Activated CD4-positive, CD25-positive, alpha-beta regulatory T cell (primary cell): ENCODE results near the gene MPZ.
"Not testable (repeated sequence)": the region's sequence is repeated elsewhere in the genome, so short reads cannot be mapped to it uniquely, and the experiment has no call there.

Experiments
- DNase-seq, 4 experiments: peaks; one replicate each; lab custom pipeline; 2025; lab: John Stamatoyannopoulos, UW

Gene MPZ

DNA sequence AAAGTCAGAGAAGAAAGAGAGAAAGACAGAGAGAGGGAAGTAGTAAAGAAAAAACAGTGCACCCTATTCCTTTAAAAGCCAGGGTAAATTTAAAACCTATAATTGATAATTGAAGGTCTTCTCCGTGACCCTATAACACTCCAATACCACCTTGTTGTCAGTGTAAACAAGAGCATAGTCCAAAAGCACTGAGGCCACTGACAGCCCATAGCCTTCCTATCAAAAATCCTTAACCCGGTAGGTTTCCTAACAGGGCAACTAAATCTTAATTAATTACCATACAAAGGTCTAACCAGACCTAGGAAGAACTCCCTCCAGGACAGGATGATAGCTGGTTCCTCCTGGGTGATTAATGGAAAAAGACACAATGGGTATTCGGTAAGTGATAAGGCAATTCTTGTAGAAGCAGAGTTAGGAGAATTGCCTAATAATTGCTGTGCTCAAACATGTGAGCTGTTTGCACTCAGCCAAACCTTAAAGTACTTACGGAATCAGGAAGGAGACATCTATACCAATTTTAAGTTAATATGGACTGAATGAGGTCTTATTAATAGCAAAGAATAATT is 53.7 kb downstream of the MPZ start:
- DNase-seq: not testable (repeated sequence)

DNA sequence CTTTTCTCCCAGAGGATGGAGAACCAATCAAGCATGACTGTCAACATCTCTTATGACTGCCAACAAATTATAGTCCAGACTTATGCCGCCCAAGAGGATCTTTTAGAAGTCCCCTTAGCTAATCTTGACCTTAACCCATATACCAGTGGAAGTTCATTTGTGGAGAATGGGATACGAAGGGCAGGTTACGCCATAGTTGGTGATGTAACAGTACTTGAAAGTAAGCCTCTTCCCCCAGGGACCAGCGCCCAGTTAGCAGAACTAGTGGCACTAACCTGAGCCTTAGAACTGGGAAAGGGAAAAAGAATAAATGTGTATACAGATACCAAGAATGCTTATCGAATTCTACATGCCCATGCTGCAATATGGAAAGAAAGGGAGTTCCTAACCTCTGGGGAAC is 54.5 kb downstream of the MPZ start:
- DNase-seq: not testable (repeated sequence)
